HG03039 (cell line): ENCODE data around the gene AUTS2.

ENCODE experiments used
- ATAC-seq: cut with Tn5 transposase; IDR thresholded peaks from one replicate; pipeline ENCODE4 v1.9.1; 2021; ENCODE audit warnings: mild to moderate bottlenecking, moderate library complexity; ENCODE audit not compliant: unreplicated experiment

Gene AUTS2

DNA sequence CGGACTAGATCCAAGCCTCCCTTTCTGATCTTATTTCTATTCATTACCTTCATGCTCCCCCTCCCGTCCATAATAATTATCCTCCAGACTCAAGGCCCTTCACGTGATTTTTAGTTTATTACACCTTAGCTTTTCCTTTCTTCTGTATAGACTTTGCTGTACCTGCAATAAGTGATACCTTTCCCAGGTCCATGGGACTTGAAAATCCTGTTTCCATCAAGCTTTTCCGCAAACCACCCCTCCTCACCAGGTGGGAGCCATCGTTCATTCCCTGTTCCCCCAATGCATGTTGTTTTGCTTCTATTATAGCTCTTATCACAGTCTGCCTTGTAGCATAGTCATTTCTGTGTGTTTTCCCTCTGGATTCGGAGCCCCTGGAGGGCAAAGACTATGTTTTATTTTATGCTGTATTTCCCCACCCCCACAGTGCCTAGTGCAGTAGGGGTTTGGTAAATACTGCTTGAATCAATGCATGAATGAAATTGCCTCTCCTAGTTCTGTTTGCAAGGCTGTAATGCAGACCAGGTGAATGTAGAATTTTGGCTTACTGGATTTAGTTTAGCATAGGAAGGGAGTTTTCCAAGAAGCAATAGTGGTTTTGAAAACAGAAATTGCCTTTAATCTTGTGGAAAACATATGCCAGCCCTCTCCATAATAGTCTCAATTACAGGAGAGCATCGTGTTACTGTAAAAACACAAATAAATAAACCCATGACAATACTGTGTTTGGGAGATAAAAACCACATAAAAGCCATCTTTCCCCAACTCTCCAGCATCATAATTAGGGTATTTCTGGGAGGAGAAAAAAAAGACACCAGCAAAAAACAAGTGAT is 213.4 kb downstream of the AUTS2 start:
- no peak for ATAC-seq

DNA sequence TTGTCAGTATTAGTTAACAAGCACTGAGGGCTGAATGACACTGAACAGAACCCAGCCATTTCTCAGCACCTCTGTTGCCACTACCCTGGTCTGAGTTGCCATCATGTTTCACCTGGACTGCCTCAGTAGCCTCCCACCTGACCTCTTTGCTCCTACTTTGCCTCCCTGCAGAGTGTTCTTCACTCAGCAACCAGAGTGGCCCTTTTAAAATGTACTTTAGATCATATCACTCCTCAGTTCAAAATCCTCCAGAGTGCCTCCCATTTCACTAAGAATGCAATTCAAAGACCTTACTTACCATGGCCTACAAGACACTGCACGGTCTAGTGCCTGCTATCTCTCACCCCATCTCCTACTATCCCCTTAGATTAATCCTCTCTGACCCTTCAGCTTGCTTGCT is 214.5 kb downstream of the AUTS2 start:
- ATAC-seq = no peak

DNA sequence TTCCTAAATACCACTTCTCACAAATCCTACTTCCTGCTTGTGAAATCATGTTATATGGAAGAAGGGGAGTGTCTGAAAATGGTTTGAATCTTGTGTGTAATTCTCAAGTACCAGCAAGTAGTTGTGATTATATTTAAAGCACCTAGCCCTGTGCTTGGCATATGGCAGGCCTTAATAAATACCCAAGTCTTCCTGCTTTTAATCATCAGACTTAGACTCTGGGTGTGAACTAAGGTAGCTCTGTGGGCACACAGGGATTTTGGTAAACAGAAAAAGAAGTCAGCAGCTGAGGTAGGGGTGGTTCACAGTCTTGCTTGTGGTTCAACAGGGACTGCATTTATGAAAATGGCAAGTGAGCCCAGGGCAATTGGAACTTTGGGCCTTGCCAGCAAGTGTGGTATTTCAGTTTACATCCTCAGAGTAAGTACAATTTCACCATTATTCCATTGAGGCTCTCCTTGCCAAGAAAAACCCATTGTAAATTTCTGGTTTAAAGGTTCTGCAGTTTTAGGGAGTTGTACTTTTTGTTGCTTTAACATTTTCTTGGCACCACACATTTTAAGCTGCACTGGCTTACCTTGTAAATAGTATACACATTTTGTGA is 215.5 kb downstream of the AUTS2 start:
- no peak for ATAC-seq

DNA sequence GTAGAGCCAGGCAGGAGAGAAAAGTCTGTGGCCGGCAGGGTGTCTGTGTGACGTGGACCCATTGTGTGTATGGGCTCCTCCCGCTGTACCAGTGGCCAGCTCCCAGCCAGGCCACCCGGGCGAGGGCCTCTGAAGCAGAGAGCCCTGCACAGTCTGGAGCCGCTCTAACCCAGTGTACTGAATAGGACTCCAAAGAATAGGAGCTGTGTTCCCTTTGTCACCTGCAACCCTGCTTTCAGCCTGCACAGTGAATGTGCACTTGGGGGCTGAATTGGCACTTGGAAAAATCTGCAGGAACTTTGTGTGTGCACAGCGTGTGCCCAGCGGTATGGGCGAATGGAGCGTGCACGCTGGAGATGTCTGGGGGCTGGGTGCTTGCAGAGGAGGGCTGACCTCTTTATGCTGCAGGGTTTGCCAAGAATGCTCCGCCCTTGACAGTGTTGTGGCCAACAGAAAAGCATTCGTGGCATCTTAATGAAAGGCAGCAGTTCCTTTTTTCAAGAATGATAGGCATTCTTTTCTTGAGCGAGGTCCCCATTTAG is 216.2 kb downstream of the AUTS2 start:
- no peak for ATAC-seq

DNA sequence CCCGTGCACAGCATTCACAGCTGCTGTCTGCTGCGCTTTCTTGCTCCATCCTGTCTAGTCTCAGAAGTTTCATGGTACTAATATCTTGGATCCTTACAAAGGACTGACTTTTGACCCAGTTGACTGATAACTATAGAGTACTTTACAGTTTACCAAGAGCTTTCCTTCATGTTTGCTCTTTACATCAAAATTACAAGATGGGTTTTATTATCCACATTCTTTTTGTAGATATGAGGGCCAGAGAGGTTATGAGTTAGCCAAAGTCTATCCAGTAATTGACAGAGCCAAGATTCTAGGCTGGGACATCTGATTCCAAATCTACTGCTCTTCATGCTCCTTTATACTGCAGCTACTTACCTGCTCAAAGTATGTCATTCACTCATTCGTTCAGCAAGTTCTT is 218.2 kb downstream of the AUTS2 start:
- no peak for ATAC-seq

DNA sequence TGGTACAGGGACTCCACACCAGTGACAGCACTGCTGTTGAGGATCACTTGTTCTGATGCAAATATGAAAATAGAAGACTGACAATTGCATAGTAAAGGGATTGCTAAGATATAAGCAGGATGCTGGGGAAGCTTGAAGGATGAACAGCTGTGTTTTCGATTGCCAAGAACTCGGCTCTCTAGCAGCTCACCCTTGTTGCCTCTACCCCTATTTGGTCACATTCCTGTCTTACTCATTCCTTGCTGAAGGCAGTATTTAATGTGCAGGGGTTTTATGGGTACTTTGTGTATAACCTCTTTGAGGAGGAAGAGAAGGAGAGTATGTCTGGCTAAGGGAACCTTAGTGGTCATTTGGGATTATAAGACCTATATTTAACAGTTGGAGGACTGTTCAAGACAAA is 218.8 kb downstream of the AUTS2 start:
- no peak for ATAC-seq

DNA sequence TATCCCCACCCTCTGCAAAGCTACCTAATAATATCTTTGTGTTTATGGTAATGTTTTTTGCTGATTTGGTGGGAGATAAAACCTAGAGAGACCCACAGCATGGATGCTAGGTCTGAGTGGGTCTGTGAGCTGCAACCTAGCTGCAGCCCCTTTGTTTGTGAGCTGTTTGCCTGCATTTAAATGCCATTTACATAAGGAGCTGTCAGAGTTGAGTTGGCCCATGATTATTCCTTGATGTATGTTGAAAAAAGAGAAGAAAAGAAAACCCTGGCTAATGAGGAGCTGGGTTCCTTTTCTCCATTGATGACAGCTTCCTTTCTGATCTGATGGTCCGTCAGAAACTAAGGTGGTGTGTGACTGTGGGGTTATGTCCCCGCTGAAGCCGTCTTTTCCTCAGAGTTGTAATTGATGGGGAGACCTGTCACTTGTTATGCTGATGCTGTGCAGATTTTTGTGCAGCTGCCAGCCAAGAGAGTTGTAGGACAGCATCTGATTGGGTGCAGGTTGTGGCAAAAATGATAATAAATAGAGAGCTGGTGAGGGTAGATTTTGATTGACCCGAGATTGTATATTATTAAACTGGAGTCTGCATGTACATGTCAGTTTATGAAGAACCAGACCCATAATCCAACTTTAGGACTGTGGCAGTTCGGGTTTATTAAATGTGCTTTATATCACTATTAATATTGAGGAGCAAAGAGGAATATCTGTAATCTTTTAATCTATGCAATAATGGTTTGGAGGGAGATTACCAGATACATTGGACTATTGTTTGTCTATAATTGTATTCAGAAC is 219.8 kb downstream of the AUTS2 start:
- no peak for ATAC-seq

DNA sequence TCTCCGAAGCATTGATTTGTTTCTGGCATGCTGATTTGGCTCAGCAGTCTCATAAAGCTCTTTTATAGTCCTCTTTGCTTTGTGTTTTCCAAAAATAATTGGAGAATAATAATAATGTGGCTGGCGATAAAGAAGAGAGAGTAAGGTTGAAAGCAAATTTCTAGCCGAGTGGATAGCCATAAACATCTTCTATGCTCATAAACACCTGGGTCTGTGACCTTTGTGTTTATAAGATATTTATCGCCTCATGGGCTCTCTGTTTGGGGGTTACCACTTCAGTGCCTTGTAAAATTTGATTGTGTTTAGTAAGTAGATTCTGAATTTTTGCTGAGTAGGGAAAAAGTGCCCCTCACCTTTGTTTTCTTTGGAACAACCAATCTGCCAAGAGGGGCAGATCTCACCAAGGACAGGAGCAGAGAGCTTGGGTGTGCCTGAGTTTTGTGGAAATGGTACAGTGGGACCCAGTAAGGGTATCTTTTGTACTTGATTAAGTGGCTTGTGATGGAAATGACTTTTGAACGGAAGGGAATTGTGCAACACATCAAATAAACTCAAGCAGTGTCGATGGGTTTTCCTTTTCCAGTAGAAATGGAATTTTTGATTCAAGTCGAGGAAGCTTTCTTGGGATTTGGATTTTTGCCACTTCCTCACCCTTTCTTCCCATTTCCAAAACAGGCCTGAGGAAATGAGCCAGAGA is 220.5 kb downstream of the AUTS2 start:
- no peak for ATAC-seq

DNA sequence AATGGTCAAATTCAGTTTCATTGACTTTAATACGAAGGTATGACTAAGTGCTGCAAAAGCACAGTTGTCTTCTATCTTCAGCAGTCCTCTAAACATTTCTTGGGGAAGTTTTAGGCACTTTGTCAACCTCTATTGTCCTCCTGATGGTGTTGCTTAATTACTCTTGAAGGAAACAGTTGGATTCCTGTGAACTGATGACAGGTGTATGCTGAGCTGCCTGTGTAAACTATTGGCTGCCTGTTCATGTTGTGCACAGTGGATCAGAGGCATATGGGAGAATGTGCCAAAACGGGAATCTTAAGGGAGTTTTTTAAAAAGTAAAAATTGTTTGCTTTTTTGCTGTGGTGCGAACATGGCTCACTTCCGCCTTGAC is 221.0 kb downstream of the AUTS2 start:
- no peak for ATAC-seq

DNA sequence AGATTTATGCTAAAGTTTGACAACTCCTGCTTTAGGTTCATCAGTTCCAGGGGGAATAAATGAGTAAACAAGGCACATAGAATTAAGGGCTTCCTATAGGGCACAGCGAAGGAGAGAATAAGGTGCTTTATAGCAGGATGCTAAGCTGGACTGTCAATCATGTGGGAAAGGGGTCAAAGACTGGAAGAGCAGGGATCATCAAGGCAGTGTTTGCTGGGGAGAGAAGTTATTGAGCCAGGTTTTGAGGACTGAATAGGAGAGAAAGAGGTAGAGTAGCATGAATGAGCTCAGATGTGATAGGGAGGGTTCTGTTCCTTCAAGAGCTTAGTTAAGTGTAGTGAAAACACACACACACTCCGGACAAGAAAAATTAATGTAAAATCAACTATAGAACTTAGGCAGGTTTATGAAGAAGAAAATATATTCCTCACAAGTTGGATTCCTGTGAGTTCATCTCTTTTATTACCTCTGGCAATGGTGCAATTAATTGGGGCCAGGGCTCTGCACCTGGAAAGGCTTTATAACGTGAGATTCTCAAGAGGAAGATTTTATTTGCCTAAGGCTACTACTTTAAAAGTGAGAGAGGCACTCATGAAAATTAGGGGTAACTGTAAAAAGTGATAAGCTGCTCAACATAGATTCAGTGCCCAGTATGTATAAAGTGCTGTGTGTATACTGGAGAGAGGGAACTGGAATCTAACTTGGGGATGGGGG is 222.4 kb downstream of the AUTS2 start:
- ATAC-seq = no peak

DNA sequence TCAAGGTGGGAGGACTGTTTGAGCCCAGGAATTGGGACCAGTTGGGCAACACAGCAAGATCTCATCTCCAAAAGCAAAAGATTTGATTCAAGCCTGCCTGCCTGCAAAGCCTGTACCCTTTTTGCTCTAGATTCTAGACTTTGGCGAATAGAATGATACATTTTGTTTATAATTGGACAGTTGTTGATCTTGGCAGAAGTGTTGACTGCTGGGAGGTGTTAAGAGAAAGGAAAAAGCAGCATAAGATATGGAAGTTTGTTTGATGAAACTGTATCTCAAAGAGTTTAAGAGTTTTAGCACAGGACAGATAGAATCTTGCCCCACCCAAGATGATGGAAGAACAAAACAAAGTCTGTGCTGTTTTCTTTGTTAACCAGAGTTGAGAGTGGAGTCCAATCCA is 224.1 kb downstream of the AUTS2 start:
- no peak for ATAC-seq

DNA sequence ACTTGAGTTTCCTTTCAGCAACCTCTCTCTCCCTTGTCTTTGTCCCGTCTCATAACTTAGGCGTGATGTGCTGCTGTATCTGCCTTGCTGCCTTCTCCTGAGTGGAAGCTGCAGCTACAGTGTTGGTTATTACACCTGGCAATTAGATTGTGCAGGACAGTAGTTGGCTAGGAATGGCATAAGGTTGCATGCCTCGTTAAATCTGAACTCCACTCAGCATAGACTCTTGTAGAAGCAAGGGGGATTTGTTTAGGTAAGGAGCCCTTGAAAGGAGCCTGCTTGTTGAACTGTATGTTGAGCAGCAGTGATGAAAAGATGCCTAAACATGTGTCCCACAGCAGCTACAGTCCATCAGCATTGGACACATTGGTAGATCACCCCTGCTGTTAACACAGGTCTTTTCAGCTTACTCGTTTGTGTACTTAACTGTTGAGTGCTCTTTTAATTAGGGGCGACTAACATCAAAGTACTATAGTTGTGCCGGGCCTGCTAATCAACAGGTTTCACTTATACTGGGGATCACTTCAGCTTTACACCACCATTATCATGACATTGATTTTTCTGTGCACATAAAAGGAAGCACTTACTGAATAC is 225.0 kb downstream of the AUTS2 start:
- no peak for ATAC-seq

DNA sequence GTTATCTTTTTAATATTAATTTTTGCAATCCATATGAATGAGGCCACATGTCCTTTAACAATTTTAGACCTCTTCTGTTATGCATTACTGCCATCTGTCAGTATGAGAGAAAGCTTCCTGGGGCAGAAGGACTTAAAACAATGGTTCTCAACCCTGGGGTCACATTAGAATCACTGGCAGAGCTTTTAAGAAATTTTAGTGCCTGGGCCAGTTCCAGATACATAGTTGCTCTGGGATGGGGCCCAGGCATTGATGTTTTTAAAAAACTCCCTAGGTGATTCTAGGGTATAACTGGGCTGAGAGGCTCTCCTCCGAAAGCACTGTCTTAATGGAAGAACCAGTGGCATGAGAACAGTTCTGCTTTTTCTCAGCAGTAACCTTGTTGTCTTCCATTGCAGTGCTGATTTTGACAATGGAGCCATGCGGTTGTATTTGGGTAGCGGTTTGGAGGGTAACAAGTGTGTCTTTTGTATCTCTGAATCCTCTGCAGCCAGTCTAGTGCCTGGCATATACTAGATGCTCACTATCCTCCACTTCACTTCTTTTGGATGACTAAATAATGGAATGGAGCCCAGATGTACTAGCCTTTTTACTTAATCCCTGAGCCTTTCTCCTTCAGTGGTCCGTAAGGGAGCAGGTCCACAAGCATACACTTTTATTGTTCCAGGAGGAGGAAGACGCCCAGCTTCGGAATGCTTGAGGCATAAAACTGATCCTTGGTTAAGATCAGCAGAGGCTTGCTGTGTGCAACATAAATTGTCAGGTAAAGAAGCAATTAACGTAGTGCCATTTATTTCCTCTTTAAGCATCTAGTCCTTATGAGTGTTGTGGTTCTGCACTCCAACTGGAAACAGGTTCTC is 227.1 kb downstream of the AUTS2 start:
- no peak for ATAC-seq

DNA sequence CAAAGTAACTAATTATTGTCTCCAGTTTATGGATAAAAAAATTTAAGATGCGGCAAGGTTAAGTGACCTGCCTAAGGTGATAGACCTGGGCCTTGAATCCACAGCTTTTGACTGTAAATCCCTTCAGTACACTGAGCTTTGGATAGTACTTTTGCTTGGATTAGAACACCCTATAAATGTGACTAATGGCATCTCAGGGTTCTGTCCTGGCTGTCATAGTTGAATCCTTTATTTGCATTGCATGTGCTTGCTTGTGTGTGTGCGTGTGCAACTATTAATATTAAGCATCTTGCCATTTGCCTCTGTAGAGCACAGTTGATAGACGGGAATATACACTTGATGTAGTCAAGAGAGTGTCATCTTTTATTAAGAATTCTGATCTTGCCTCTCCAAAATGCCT is 228.0 kb downstream of the AUTS2 start:
- no peak for ATAC-seq

DNA sequence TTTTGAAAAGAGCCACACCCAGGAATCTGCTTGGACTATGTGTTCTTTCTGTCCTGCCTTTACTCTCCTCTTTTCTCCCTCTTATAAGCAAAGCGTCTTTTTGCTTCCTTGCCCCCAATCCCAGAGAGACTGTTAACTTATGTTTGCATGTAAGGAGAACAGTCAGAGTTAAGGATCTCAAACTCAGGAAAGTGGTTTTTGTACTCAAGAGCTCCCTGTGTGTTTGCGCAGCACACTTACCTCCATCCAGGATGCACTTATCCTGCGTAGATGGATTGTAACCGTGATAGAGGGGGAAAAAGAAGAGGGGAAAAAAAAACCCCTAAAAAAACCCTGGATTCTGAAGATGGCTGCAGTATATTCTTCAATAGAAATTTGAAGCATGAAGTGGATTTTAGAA is 228.9 kb downstream of the AUTS2 start:
- no peak for ATAC-seq

DNA sequence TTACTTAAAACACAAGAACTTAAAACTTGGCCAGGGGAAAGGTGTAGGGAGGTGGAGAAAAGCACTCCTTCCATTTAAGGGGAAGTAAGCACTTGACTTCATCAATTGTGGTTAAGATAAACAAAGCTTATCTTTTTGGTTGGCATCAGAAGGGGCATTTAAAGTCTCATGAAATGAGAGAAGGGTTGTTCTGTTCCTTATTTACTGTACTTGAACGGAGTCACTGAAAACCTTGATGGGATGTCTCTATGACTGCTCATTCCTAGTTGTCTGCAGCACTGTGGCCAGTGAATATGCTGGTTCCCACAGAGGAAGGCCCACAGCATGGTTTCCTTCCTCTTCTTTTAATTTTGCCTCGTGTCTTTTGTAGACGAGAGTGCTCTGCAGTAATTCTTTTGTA is 229.3 kb downstream of the AUTS2 start:
- no peak for ATAC-seq

DNA sequence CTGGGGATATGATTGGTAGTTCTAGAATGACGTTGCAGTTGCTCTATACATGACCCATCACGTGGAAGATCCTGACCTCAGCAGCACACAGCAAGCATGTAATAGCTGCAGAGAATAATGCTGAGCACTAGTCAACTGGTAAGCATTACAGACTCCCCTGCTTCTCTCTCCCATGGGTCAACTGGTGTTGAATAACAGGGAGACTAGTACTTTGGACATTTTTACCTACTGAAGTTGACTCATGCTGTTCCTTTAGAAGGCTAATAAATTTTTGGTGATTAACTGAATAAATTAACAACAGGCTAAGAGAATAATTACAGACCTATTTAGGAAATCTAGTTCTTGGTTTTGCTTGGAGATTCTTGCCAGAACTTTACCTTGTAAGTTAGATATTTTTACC is 234.1 kb downstream of the AUTS2 start:
- no peak for ATAC-seq

DNA sequence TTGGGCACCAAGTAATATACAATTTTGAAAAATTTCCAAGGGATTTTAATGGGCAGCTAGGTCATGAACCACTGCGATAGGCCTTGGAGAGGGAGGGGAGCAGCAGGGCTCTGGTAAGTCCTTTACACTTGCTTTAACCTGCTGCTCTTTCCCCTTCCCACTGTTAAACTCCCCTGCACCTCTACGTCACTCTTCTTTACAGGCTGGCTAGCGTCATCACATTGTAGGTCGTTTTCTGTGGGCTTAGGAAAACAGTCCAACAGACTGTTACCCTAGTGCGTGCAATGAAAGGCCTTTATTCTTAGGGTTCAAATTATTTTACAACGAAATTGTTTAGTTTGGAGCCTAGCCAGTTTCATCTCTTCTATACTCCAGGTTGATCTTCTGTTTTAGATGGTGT is 235.7 kb downstream of the AUTS2 start:
- ATAC-seq = no peak

DNA sequence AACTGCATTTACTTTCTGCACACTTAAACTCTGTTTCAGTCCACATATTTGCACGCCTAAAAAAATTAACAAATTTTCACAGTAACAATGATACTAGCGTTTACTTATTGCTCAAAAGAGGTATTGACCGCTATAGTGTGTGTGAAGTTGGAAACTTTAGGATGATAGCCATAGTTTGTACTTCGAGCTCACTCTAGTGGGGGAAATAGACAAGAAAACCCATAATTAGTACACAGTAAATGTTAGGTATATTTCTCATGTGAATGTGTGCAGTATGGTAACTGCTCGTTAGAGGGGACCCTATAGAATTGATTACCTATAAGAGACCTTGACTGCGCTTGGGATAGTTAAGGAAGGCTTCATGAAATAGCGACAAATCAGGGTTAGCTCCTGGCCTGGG is 238.4 kb downstream of the AUTS2 start:
- no peak for ATAC-seq
